Fibroblast of pulmonary artery (primary cell): ENCODE measurements around the gene KRT16.

Experiments
- DNase-seq: peaks from one replicate; pipeline ENCODE4 v3.0.0-alpha.2; 2010; ENCODE audit warnings: low read depth
- H3K4me3 ChIP-seq: replicated peaks from 2 replicates; pipeline ENCODE4 v1.5.1; 2011; ENCODE audit warnings: low read depth, mild to moderate bottlenecking, control low read depth, low read length, moderate library complexity
- TF ChIP-seq, protein P1 (sequence below): IDR thresholded peaks from 2 replicates; pipeline ENCODE4 v1.5.1; 2011; ENCODE audit warnings: mild to moderate bottlenecking, control low read depth, low read length, inconsistent platforms; ENCODE audit errors: missing control alignments

Gene KRT16

DNA sequence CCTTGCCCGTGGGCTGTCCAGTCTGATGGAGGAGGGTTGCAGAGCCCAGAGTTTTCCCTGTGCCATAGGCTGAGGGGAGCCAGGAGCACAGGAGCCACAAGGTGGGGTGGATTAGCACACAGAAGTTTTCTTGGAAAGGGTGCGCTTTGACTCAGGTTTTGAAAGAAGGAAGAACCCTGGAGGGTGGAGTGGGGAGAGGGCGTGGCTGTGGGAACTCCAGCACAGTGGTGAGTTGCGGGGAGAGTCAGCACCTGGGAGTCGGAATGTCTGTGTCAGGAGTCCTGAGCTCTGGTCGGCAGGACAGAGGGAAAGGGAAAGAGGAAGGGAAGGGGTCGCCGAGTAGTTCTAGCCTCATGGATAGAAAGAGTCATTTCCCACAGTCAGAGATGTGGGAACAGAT lies 17.0 kb downstream of the KRT16 start:
- TF ChIP-seq, protein P1, sequence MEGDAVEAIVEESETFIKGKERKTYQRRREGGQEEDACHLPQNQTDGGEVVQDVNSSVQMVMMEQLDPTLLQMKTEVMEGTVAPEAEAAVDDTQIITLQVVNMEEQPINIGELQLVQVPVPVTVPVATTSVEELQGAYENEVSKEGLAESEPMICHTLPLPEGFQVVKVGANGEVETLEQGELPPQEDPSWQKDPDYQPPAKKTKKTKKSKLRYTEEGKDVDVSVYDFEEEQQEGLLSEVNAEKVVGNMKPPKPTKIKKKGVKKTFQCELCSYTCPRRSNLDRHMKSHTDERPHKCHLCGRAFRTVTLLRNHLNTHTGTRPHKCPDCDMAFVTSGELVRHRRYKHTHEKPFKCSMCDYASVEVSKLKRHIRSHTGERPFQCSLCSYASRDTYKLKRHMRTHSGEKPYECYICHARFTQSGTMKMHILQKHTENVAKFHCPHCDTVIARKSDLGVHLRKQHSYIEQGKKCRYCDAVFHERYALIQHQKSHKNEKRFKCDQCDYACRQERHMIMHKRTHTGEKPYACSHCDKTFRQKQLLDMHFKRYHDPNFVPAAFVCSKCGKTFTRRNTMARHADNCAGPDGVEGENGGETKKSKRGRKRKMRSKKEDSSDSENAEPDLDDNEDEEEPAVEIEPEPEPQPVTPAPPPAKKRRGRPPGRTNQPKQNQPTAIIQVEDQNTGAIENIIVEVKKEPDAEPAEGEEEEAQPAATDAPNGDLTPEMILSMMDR: no peak
- no peak overlapping the region for H3K4me3 ChIP-seq
- no peak for DNase-seq

GRCh38 chr17:41594363-41594915 lies 18.1 kb downstream of the KRT16 start:
- TF ChIP-seq, protein P1: no peak
- DNase-seq: no peak
- H3K4me3 ChIP-seq: no peak overlapping the region

DNA sequence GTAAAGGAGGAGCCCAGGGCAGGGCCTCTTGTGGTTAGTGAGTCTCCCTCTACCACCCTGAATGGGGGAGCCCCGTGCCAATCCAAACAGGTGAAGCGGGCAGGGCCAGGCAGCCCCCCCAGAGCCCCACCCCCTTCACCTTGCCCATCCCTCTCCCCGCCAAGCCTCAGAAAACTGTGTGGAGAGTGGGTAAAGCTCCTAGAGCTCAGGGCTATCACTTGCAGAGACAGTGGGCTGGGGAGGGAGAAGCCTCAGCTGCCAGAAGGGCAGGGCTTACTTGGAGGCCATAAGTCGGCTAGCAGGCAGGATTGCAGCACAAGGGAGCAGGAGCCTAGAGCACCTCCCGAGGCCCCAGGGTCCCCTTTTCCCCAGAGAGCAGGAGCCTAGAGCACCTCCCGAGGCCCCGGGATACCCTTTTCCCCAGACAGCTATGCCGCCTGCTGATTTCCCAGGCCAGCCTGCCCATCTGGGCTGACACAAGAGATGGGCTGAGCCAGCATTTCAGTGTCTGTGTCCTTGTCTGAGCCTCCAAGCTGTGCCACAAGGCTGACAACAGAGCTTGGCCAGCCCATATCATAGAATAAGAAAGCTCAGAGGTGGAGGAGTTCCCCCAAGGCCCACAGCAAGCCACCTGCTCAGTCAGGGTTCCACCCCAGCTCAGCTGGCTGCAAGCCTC lies 19.1 kb downstream of the KRT16 start:
- DNase-seq: no peak
- no peak overlapping the region for H3K4me3 ChIP-seq

GRCh38 chr17:41592601-41593305 lies 19.8 kb downstream of the KRT16 start:
- H3K4me3 ChIP-seq: no peak overlapping the region
- no peak for DNase-seq
- TF ChIP-seq, protein P1: no peak

More for the DNA sequence above, 19.1 kb downstream of the KRT16 start:
- TF ChIP-seq, protein P1: no peak

DNA sequence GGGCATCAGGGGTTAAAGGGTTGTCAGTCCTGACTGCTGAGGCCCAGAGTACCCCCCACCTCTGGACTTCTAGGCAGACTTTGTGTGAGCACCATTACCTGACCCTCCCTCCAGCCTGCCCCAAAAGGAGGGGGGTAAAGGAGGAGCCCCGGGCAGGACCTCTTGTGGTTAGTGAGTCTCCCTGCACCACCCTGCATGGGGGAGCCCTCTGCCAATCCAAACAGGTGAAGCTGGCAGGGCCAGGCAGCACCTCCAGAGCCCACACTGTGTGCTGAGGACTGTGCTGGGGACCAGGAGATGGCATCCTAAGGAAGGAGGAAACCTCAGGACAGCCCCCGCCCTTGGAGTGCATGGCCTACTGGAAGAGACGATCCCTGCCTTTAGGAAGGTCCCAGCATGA lies 23.3 kb downstream of the KRT16 start:
- H3K4me3 ChIP-seq: no peak overlapping the region
- TF ChIP-seq, protein P1: no peak
- no peak for DNase-seq

DNA sequence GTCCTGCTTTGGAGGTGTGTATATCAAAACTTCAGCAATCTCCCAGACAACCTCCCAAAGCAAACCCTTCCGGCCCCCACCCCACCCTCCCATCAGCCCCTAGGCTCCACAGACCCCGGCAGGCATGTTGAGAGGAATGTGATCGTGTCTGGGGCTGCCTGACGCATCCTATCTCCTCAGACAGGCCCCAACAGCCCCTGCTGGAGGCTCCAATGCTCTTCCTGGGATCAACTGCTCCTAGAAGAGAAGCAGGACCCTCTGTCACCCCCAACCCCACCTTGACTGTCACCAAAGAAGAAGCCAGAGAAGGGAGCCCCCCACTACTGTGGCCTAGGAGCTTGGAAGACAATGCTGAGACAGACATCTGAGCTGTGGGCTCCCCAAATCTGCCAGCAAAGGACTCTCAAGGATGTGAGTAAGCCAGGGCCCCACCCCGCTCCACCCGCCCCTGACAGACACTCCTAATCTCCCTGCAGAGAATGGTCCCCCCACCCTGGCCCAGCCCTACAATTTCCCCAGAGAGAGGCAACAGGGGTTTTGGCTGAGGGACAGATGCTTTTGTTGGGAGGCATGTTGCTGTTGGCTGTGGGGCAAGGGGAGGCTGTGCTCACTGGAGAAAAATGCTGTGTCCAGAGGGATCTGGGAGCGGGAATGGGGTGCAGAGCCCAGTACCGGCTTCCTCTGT lies 24.3 kb downstream of the KRT16 start:
- H3K4me3 ChIP-seq: no peak overlapping the region
- no peak for DNase-seq
- TF ChIP-seq, protein P1: no peak
